Uterus (tissue), 2 donors: ENCODE results near the gene MUSTN1.

ENCODE experiments used
- CTCF ChIP-seq, 4 experiments: fragments of 200-600 bp in 2 of 4; fragments of 450-650 bp in 2 of 4; sonication (generic) in 2 of 4; IDR thresholded peaks; one replicate each; pipeline ENCODE4 v1.5.1; 2016 to 2019; ENCODE audit warnings: antibody characterized with exemption in 4 of 4, mild to moderate bottlenecking in 2 of 4, moderate library complexity in 1 of 4
- POLR2A ChIP-seq, 2 donors: fragments of 450-650 bp; IDR thresholded peaks; one replicate each; pipeline ENCODE4 v1.6.1; 2016; ENCODE audit warnings: antibody characterized with exemption in 2 of 2, mild to moderate bottlenecking in 1 of 2, moderate library complexity in 1 of 2

- no peak for TF ChIP-seq CTCF (IDR thresholded peaks at IDR 0.05)
- TF ChIP-seq POLR2A (IDR thresholded peaks at IDR 0.05) = no peak
Observed at GRCh38 chr3:52827441-52827840, 7.4 kb downstream of the MUSTN1 start.
